Measurements from ENCODE around the gene CLRN1. TPM values are rescaled to one million over a fixed set of nuclear protein-coding genes. Genes with fewer than 3 reads are reported as not detected.

The CLRN1 gene
- total RNA-seq, 2 donors from 2014 or later = not detected

DNA sequence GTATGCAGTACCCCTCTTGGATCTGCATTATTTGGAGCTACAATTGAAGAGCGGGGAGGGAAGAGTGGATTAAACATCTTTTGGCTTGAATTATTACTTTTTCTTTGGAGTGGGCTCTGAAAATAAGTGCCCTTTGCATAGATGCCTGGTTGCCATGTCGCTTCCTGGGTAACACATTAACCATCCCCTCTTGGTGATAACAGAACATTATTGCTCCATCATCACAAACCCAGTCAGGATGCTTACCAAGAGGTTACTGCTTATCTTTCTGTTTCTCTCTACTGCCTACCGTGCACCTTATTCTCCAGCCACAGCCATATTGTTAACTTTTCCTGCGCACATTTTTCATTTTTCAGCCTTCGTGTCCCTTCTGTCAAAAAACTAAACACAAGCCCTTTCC is 42.7 kb upstream of the CLRN1 start:
- H3K27ac ChIP-seq (ENCODE audit: low read depth, low read length) = no peak overlapping the region
- H3K9me3 ChIP-seq (ENCODE audit: control insufficient read depth, low read length) = no peaks in the 10 kb centered on the region
- Mint-ChIP-seq H3K4me3 (no peak overlapping the region), H3K27me3 (ENCODE audit: insufficient read depth) (peaks cover 3% of the 10 kb centered on the region), H3K36me3 (ENCODE audit: low read depth) (no peaks in the 10 kb centered on the region), H3K4me1 (peaks cover 26% of the 10 kb centered on the region), H3K9me3 (no peaks in the 10 kb centered on the region), H3K27ac (no peak overlapping the region)
- 93% methylated on average over 4 to 5 of the region's 5 CpGs for WGBS, 2 experiments (ENCODE audit: insufficient coverage in 1 of 2, insufficient read length in 1 of 2)
- no peak for DNase-seq
- H3K36me3 ChIP-seq (ENCODE audit: control insufficient read depth, insufficient read depth, low read length) = no peaks in the 10 kb centered on the region
- no peak overlapping the region for H3K9ac ChIP-seq (ENCODE audit: extremely low read depth, low read length, poor library complexity, severe bottlenecking)
- peaks cover 5% of the 10 kb centered on the region for H3K4me1 ChIP-seq (ENCODE audit: control insufficient read depth, insufficient read depth, low read length)
- no peak overlapping the region for H3K4me3 ChIP-seq (ENCODE audit: low read length)
- H3K27me3 ChIP-seq (ENCODE audit: control insufficient read depth, insufficient read depth, low read length, poor library complexity, severe bottlenecking) = no peaks in the 10 kb centered on the region
- TF ChIP-seq, protein P1, sequence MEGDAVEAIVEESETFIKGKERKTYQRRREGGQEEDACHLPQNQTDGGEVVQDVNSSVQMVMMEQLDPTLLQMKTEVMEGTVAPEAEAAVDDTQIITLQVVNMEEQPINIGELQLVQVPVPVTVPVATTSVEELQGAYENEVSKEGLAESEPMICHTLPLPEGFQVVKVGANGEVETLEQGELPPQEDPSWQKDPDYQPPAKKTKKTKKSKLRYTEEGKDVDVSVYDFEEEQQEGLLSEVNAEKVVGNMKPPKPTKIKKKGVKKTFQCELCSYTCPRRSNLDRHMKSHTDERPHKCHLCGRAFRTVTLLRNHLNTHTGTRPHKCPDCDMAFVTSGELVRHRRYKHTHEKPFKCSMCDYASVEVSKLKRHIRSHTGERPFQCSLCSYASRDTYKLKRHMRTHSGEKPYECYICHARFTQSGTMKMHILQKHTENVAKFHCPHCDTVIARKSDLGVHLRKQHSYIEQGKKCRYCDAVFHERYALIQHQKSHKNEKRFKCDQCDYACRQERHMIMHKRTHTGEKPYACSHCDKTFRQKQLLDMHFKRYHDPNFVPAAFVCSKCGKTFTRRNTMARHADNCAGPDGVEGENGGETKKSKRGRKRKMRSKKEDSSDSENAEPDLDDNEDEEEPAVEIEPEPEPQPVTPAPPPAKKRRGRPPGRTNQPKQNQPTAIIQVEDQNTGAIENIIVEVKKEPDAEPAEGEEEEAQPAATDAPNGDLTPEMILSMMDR (conservative IDR thresholded peaks at IDR 0.05) = no peak

DNA sequence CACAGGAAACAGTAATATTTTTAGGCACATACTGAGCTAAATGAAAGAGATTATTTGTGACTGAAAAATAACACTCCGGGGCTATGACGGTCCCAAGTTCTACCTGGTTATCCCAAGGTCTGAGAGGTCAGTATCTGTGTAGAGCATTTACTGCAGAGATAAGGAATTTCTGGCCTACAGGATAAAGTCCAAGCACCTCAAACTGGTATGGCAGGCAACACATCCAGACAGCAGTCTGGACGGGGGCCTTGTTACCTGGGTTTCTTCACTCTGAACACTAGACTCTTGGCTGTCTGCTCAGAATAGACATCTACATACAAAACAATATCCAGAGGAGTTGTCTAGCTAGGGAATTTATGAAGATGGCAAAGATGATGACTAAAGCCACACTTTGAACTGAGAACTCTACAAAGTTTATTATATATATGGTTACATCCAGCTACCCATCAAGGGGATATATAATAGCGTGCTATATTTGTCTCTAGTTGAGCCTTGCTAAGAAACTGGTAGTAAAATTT is 42.0 kb upstream of the CLRN1 start:
- H3K4me1 ChIP-seq (ENCODE audit: control insufficient read depth, insufficient read depth, low read length) = peaks cover 5% of the 10 kb centered on the region
- H3K9ac ChIP-seq (ENCODE audit: extremely low read depth, low read length, poor library complexity, severe bottlenecking) = no peak overlapping the region
- Mint-ChIP-seq H3K9me3 (no peaks in the 10 kb centered on the region), H3K27ac (no peak overlapping the region), H3K36me3 (ENCODE audit: low read depth) (no peaks in the 10 kb centered on the region), H3K27me3 (ENCODE audit: insufficient read depth) (peaks cover 3% of the 10 kb centered on the region), H3K4me1 (peaks cover 26% of the 10 kb centered on the region), H3K4me3 (no peak overlapping the region)
- no peak for DNase-seq
- no peaks in the 10 kb centered on the region for H3K27me3 ChIP-seq (ENCODE audit: control insufficient read depth, insufficient read depth, low read length, poor library complexity, severe bottlenecking)
- H3K4me3 ChIP-seq (ENCODE audit: low read length) = no peak overlapping the region
- TF ChIP-seq, protein P1 (conservative IDR thresholded peaks at IDR 0.05) = no peak
- no peak overlapping the region for H3K27ac ChIP-seq (ENCODE audit: low read depth, low read length)
- no peaks in the 10 kb centered on the region for H3K9me3 ChIP-seq (ENCODE audit: control insufficient read depth, low read length)
- no peaks in the 10 kb centered on the region for H3K36me3 ChIP-seq (ENCODE audit: control insufficient read depth, insufficient read depth, low read length)
- WGBS, 2 experiments (ENCODE audit: insufficient coverage in 1 of 2, insufficient read length in 1 of 2) = 70 to 100% methylated on average over 2 to 4 of the region's 4 CpGs

DNA sequence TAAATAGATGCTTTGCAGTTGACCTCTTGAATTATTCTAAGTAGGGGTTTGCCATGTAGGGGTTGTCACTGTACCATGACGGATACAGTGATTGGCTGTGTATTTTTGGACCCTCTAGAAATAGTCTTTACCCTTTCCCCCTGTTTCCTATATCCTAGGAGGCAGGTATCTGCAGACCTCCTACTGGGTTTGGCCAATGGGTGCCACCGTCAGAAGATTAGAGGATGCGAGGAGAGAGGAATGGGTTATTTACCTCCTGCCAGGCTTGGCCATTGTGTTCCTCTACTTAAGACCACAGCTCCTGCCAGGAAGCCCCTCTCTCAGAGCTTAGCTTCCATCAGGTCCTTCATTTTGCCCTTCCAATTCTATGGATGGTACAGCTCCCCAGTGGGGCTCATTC is 40.2 kb upstream of the CLRN1 start:
- Mint-ChIP-seq H3K4me3 (no peak overlapping the region), H3K27ac (no peak overlapping the region), H3K4me1 (peaks cover 24% of the 10 kb centered on the region), H3K27me3 (ENCODE audit: insufficient read depth) (peaks cover 3% of the 10 kb centered on the region), H3K36me3 (ENCODE audit: low read depth) (no peaks in the 10 kb centered on the region), H3K9me3 (no peaks in the 10 kb centered on the region)
- Histone ChIP-seq H3K36me3 (ENCODE audit: control insufficient read depth, insufficient read depth, low read length) (no peaks in the 10 kb centered on the region), H3K9ac (ENCODE audit: extremely low read depth, low read length, poor library complexity, severe bottlenecking) (no peak overlapping the region), H3K9me3 (ENCODE audit: control insufficient read depth, low read length) (no peaks in the 10 kb centered on the region), H3K27me3 (ENCODE audit: control insufficient read depth, insufficient read depth, low read length, poor library complexity, severe bottlenecking) (no peaks in the 10 kb centered on the region), H3K4me3 (ENCODE audit: low read length) (no peak overlapping the region), H3K4me1 (ENCODE audit: control insufficient read depth, insufficient read depth, low read length) (peaks cover 5% of the 10 kb centered on the region), H3K27ac (ENCODE audit: low read depth, low read length) (no peak overlapping the region)
- WGBS, 2 experiments (ENCODE audit: insufficient coverage in 1 of 2, insufficient read length in 1 of 2) = 62% methylated on average over 3 of the region's 3 CpGs; no CpG with 5 or more reads in 1 of the 2 experiments
- peak; percentile 53 for DNase-seq
- TF ChIP-seq, protein P1 (conservative IDR thresholded peaks at IDR 0.05) = no peak
